Right atrium auricular region (tissue), 2 donors: ENCODE data around the gene MMADHC. TPM values are rescaled to one million over a fixed set of nuclear protein-coding genes. Genes with fewer than 3 reads are reported as not detected.

Source experiments
- DNase-seq: peaks from one replicate; pipeline ENCODE4 v3.0.0-alpha.2; 2019; ENCODE audit warnings: low spot score
- H3K27ac ChIP-seq, 2 donors: fragments of 200-600 bp; sonication (generic); 1 replicate in 1 of 2; 2 replicates in 1 of 2; pipeline ENCODE4 v1.5.1; 2016 to 2019
- H3K27me3 ChIP-seq, 2 donors: fragments of 200-600 bp; sonication (generic); one replicate each; pipeline versions ENCODE4 v1.5.1 to v1.6.0; 2017 to 2019
- H3K36me3 ChIP-seq: fragments of 200-600 bp; sonication (generic); one replicate; pipeline ENCODE4 v1.5.1; 2016
- H3K4me1 ChIP-seq, 2 donors: fragments of 200-600 bp; sonication (generic); one replicate each; pipeline versions ENCODE4 v1.5.1 to v1.6.0; 2017 to 2019
- H3K4me3 ChIP-seq, 2 donors: fragments of 200-600 bp; sonication (generic); 1 replicate in 1 of 2; 2 replicates in 1 of 2; pipeline ENCODE4 v1.5.1; 2017 to 2019; ENCODE audit warnings: mild to moderate bottlenecking in 1 of 2, moderate library complexity in 1 of 2
- H3K9me3 ChIP-seq, 2 donors: fragments of 200-600 bp; sonication (generic); one replicate each; pipeline ENCODE4 v1.5.1; 2019
- total RNA-seq, 2 donors: library from RNA; depleted of rRNA; stranded (reverse); fragments of >200 nt; gene quantifications; one replicate each; pipeline ENCODE4 v1.1.0, GENCODE V29; 2016
- TF ChIP-seq, protein P1 (sequence below), 2 donors: fragments of 200-600 bp; sonication (generic); IDR thresholded peaks; one replicate each; pipeline ENCODE4 v1.5.1; 2019; ENCODE audit warnings: antibody characterized with exemption in 2 of 2

The MMADHC gene
- total RNA-seq, 2 donors from 2014 or later: 82.3 to 90.5 TPM

DNA sequence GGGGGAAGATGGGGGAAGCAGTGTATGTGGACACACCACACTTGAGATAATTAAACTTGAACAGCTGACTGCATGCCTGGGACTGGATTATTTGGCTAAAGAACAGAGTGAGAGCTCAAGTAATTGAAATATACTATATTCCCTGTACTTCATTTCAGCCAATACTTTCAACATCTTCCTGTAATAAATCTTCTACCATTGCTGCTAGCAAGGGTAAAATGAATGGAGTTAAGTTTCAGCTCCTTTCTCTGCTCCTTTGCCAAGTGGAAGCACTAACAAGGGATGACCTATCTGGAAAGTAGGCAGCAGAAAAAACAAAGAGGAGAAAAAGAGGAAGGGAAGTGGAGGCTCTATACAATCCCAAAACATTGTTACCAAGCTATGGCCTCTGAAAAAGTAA, 50.9 kb downstream of the MMADHC start:
- H3K4me1 ChIP-seq: no peaks in the 10 kb centered on the region
- TF ChIP-seq, protein P1, sequence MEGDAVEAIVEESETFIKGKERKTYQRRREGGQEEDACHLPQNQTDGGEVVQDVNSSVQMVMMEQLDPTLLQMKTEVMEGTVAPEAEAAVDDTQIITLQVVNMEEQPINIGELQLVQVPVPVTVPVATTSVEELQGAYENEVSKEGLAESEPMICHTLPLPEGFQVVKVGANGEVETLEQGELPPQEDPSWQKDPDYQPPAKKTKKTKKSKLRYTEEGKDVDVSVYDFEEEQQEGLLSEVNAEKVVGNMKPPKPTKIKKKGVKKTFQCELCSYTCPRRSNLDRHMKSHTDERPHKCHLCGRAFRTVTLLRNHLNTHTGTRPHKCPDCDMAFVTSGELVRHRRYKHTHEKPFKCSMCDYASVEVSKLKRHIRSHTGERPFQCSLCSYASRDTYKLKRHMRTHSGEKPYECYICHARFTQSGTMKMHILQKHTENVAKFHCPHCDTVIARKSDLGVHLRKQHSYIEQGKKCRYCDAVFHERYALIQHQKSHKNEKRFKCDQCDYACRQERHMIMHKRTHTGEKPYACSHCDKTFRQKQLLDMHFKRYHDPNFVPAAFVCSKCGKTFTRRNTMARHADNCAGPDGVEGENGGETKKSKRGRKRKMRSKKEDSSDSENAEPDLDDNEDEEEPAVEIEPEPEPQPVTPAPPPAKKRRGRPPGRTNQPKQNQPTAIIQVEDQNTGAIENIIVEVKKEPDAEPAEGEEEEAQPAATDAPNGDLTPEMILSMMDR (IDR thresholded peaks at IDR 0.05): no peak
- no peak for DNase-seq
- no peaks in the 10 kb centered on the region for H3K27me3 ChIP-seq
- no peaks in the 10 kb centered on the region for H3K9me3 ChIP-seq
- H3K27ac ChIP-seq: no peak overlapping the region
- H3K36me3 ChIP-seq: no peaks in the 10 kb centered on the region
- H3K4me3 ChIP-seq: no peak overlapping the region

DNA sequence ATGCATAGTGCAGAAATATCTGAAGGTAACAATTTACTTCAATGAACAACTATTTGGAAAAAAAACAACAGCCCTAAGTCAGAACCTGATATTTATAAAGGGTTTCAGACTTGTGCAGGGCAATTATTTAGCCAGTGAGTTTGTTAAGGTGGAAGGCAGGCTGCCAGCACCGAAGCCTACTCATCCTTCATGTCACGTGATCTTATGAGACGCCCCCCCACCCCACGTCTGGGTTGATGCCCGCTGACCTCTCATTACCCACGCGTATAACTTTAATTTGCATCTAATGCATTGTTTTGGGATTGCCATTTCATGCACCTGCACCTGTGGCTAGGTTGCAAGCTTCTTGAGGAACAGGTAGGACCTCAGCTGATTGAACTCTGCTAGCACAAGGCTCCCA, 52.9 kb downstream of the MMADHC start:
- H3K27ac ChIP-seq: no peak overlapping the region
- TF ChIP-seq, protein P1 (IDR thresholded peaks at IDR 0.05): no peak
- H3K36me3 ChIP-seq: no peaks in the 10 kb centered on the region
- no peaks in the 10 kb centered on the region for H3K9me3 ChIP-seq
- DNase-seq: no peak
- H3K4me3 ChIP-seq: no peak overlapping the region
- H3K4me1 ChIP-seq: no peaks in the 10 kb centered on the region
- H3K27me3 ChIP-seq: no peaks in the 10 kb centered on the region

DNA sequence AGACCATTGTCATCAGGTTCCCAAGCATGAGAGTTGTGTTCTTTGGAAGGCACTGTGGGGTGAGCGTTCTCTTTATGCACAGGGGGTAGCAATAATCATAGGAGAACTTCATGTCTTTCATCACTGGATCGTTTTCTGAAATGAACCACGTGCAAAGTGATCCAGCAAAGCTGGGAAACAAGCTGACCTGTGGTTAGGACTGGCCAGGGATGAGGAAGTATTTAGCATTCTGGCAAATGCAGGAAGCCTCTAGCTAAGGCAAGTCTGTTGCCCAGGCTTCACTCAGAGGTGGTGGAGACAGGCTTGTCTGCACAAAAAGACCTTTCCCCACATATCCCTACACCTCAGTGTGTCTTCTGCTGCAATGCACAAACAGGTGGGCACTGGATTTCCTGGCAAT, 58.6 kb downstream of the MMADHC start:
- H3K4me3 ChIP-seq: no peak overlapping the region
- H3K9me3 ChIP-seq: no peaks in the 10 kb centered on the region
- H3K27me3 ChIP-seq: no peaks in the 10 kb centered on the region
- DNase-seq: no peak
- TF ChIP-seq, protein P1 (IDR thresholded peaks at IDR 0.05): no peak
- no peaks in the 10 kb centered on the region for H3K36me3 ChIP-seq
- H3K27ac ChIP-seq: no peak overlapping the region
- H3K4me1 ChIP-seq: no peaks in the 10 kb centered on the region

DNA sequence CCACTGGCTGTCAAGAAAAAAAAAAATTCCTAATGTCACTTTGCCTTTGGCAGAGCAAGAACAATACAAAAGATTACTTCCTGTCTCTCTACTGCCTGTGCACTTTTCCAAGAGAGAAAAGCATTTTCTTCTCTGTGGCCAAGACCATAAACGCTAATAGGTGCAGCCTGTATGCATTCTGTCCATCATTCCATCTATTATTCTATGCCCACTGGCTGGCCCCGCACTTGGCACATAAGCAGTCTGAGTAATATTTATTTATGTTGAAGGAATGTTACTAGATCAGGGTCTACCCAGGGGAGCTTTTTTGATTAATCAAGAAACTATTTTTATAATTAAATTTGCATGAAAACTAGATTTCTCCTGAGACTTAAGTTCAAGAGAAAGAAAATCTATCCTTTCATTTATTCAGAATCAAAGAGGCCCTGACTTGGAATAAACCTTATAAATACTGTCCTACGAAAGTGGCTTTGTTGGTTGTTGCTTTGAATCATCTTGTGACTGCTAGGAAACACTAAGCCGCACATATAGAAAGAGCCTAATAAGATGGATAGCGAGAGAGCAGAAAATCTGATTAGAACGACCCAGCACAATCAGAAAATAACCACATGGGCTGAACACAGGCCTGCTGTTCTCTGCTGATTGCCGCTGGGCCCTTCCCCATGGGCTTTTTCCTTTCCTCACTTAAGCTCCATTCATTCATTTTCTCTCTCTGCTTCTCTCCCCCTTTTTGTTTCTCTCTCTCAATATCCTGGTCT, 59.4 kb downstream of the MMADHC start:
- TF ChIP-seq, protein P1 (IDR thresholded peaks at IDR 0.05): no peak
- Histone ChIP-seq H3K4me1 (no peaks in the 10 kb centered on the region), H3K9me3 (no peaks in the 10 kb centered on the region), H3K27me3 (no peaks in the 10 kb centered on the region), H3K27ac (no peak overlapping the region), H3K36me3 (no peaks in the 10 kb centered on the region), H3K4me3 (no peak overlapping the region)
- no peak for DNase-seq

DNA sequence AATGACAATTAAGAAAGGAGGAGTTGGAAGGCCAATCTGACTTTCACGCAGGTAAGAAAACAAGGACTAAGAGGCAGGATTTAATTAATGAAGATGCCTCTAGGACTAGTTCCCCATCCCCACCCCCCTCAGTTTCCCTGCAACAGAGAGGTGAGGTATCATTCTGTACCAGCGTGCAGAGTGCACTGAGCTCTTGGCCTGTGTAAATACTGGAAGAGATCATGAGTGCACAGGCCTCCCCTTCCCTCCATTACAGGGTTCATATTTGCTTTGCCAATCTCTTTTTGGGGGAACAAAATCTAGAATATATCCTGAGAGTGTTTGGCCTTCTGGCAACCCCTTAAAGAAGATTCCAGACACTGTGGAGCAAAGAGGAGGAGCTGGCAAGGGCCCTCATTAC, 60.9 kb downstream of the MMADHC start:
- no peak overlapping the region for H3K4me3 ChIP-seq
- TF ChIP-seq, protein P1 (IDR thresholded peaks at IDR 0.05): no peak
- H3K4me1 ChIP-seq: no peaks in the 10 kb centered on the region
- peaks cover 0 to 5% of the 10 kb centered on the region in 2 donors for H3K9me3 ChIP-seq
- no peaks in the 10 kb centered on the region for H3K27me3 ChIP-seq
- no peak overlapping the region for H3K27ac ChIP-seq
- H3K36me3 ChIP-seq: no peaks in the 10 kb centered on the region
- no peak for DNase-seq

DNA sequence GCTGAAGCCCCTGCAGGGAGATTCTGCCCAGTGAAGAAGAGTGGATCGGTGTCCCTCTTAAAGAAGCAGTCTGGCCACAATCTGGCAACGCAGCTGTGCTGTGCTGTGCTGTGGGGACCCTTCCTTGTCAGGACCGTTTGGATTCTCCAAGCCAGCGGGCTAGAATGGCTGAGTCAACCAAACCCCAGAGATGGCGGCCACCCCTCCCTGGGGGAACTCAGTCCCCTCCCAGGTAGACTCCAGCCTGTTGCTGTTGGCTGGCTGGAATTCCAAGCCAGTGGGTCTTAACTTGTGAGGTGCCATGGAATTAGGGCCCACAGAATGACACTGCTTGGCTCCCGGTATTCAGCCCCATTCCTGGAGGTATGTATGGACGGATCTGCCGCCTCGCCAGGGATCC, 62.3 kb downstream of the MMADHC start:
- TF ChIP-seq, protein P1 (IDR thresholded peaks at IDR 0.05): no peak
- DNase-seq: no peak
- no peaks in the 10 kb centered on the region for H3K4me1 ChIP-seq

More for the DNA sequence above, 62.3 kb downstream of the MMADHC start:
- Histone ChIP-seq H3K27me3 (no peaks in the 10 kb centered on the region), H3K27ac (no peak overlapping the region), H3K4me3 (no peak overlapping the region), H3K36me3 (no peaks in the 10 kb centered on the region), H3K9me3 (peaks cover 0 to 5% of the 10 kb centered on the region in 2 donors)
